Measurements from ENCODE around the gene FER1L5.
A peak's percentile ranks its signal among the peaks of the same experiment; 100 is the strongest.

FER1L5 gene

GRCh38 chr2:96694816-96695455 is 52.4 kb downstream of the FER1L5 start:
- TF ChIP-seq YY1 (IDR thresholded peaks at IDR 0.05; ENCODE audit: low read depth) (no peak), CREB1 (IDR thresholded peaks at IDR 0.05; ENCODE audit: low read depth) (no peak), ZBTB7A (IDR thresholded peaks at IDR 0.05; ENCODE audit: low read depth) (no peak), NFIC (IDR thresholded peaks at IDR 0.05) (0 out of 2 replicates have a peak, but pooled peaks have one; percentile 11), RAD21 (IDR thresholded peaks at IDR 0.05; ENCODE audit: low read depth) (no peak), EP300 (IDR thresholded peaks at IDR 0.05; ENCODE audit: borderline replicate concordance) (no peak)

- TF ChIP-seq TEAD4 (IDR thresholded peaks at IDR 0.05): no peak
- TF ChIP-seq TCF12 (IDR thresholded peaks at IDR 0.05; ENCODE audit: low read depth): no peak
- no peak for TF ChIP-seq NFIC (IDR thresholded peaks at IDR 0.05)
- no peak for TF ChIP-seq EGR1 (IDR thresholded peaks at IDR 0.05)
- no peak for TF ChIP-seq REST (IDR thresholded peaks at IDR 0.05; ENCODE audit: low read depth)
- TF ChIP-seq CEBPB (IDR thresholded peaks at IDR 0.05): no peak
- no peak for TF ChIP-seq YY1 (IDR thresholded peaks at IDR 0.05; ENCODE audit: low read depth)
- no peak for TF ChIP-seq CREB1 (IDR thresholded peaks at IDR 0.05; ENCODE audit: low read depth)
- TF ChIP-seq EP300 (IDR thresholded peaks at IDR 0.05; ENCODE audit: borderline replicate concordance): no peak
- TF ChIP-seq USF1 (IDR thresholded peaks at IDR 0.05): no peak
- TF ChIP-seq TAF1 (IDR thresholded peaks at IDR 0.05; ENCODE audit: low read depth): no peak
- no peak for TF ChIP-seq RAD21 (IDR thresholded peaks at IDR 0.05; ENCODE audit: low read depth)
- no peak for TF ChIP-seq FOXM1 (IDR thresholded peaks at IDR 0.05; ENCODE audit: borderline replicate concordance, low read depth)
- no peak for TF ChIP-seq MAX (IDR thresholded peaks at IDR 0.05)
- no peak for TF ChIP-seq ZBTB7A (IDR thresholded peaks at IDR 0.05; ENCODE audit: low read depth)
Observed at GRCh38 chr2:96695602-96696001, 53.0 kb downstream of the FER1L5 start.

- TF ChIP-seq RAD21 (IDR thresholded peaks at IDR 0.05; ENCODE audit: low read depth) (no peak), TCF12 (IDR thresholded peaks at IDR 0.05; ENCODE audit: low read depth) (no peak), CREB1 (IDR thresholded peaks at IDR 0.05; ENCODE audit: low read depth) (no peak), ZBTB7A (IDR thresholded peaks at IDR 0.05; ENCODE audit: low read depth) (no peak), USF1 (IDR thresholded peaks at IDR 0.05) (no peak)
Observed at GRCh38 chr2:96697476-96697875, 54.9 kb downstream of the FER1L5 start.

GRCh38 chr2:96698221-96698861 is 55.8 kb downstream of the FER1L5 start:
- no peak for TF ChIP-seq EGR1 (IDR thresholded peaks at IDR 0.05)
- no peak for TF ChIP-seq NFIC (IDR thresholded peaks at IDR 0.05)
- TF ChIP-seq CEBPB (IDR thresholded peaks at IDR 0.05): no peak
- TF ChIP-seq MAX (IDR thresholded peaks at IDR 0.05): no peak
- TF ChIP-seq TEAD4 (IDR thresholded peaks at IDR 0.05): no peak
- TF ChIP-seq TCF12 (IDR thresholded peaks at IDR 0.05; ENCODE audit: low read depth): no peak
- no peak for TF ChIP-seq USF1 (IDR thresholded peaks at IDR 0.05)
- TF ChIP-seq EP300 (IDR thresholded peaks at IDR 0.05; ENCODE audit: borderline replicate concordance): no peak
- TF ChIP-seq TAF1 (IDR thresholded peaks at IDR 0.05; ENCODE audit: low read depth): no peak
- no peak for TF ChIP-seq REST (IDR thresholded peaks at IDR 0.05; ENCODE audit: low read depth)
- no peak for TF ChIP-seq FOXM1 (IDR thresholded peaks at IDR 0.05; ENCODE audit: borderline replicate concordance, low read depth)
- TF ChIP-seq YY1 (IDR thresholded peaks at IDR 0.05; ENCODE audit: low read depth): no peak
- no peak for TF ChIP-seq RAD21 (IDR thresholded peaks at IDR 0.05; ENCODE audit: low read depth)

GRCh38 chr2:96699021-96699420 is 56.5 kb downstream of the FER1L5 start:
- TF ChIP-seq NFIC (IDR thresholded peaks at IDR 0.05) (no peak), USF1 (IDR thresholded peaks at IDR 0.05) (no peak), ZBTB7A (IDR thresholded peaks at IDR 0.05; ENCODE audit: low read depth) (no peak), MAX (IDR thresholded peaks at IDR 0.05) (no peak), EP300 (IDR thresholded peaks at IDR 0.05; ENCODE audit: borderline replicate concordance) (no peak), TAF1 (IDR thresholded peaks at IDR 0.05; ENCODE audit: low read depth) (no peak), REST (IDR thresholded peaks at IDR 0.05; ENCODE audit: low read depth) (no peak), RAD21 (IDR thresholded peaks at IDR 0.05; ENCODE audit: low read depth) (no peak), EGR1 (IDR thresholded peaks at IDR 0.05) (no peak), CREB1 (IDR thresholded peaks at IDR 0.05; ENCODE audit: low read depth) (no peak), CEBPB (IDR thresholded peaks at IDR 0.05) (no peak), FOXM1 (IDR thresholded peaks at IDR 0.05; ENCODE audit: borderline replicate concordance, low read depth) (no peak), TCF12 (IDR thresholded peaks at IDR 0.05; ENCODE audit: low read depth) (no peak), TEAD4 (IDR thresholded peaks at IDR 0.05) (no peak), YY1 (IDR thresholded peaks at IDR 0.05; ENCODE audit: low read depth) (no peak)
